IPS DF 6.9 (cell line): ENCODE measurements around the gene GPR89A.
"Not testable (repeated sequence)": the region's sequence is repeated elsewhere in the genome, so short reads cannot be mapped to it uniquely, and the experiment has no call there.

Source experiments
- DNase-seq: peaks from one replicate; pipeline ENCODE4 v3.0.0-alpha.2; 2013; ENCODE audit warnings: low read depth, low spot score
- H3K27ac ChIP-seq: one replicate; pipeline ENCODE4 v1.5.1; 2013; ENCODE audit warnings: low read length, control low read depth
- H3K27me3 ChIP-seq: 2 replicates; pipeline ENCODE4 v1.6.1; 2013; ENCODE audit warnings: mild to moderate bottlenecking, low read length; ENCODE audit not compliant: control insufficient read depth, insufficient read depth
- H3K36me3 ChIP-seq: 2 replicates; pipeline ENCODE4 v1.6.1; 2013; ENCODE audit warnings: low read length; ENCODE audit not compliant: control insufficient read depth, insufficient read depth
- H3K4me1 ChIP-seq: 2 replicates; pipeline ENCODE4 v1.6.1; 2013; ENCODE audit warnings: low read length; ENCODE audit not compliant: control insufficient read depth, insufficient read depth
- H3K4me3 ChIP-seq: 2 replicates; pipeline ENCODE4 v1.5.1; 2013; ENCODE audit warnings: mild to moderate bottlenecking, low read length
- H3K9me3 ChIP-seq: 2 replicates; pipeline ENCODE4 v1.6.1; 2013; ENCODE audit warnings: low read length, inconsistent platforms; ENCODE audit not compliant: control insufficient read depth, insufficient read depth
- WGBS: extraction: QIAGEN DNeasy Blood & Tissue Kit; methylation state at CpG from one replicate; pipeline ENCODE4 v1.1.7; 2013; ENCODE audit warnings: mixed read lengths, missing lambda C conversion rate; ENCODE audit not compliant: insufficient read length, insufficient coverage; 5-methylcytosine and 5-hydroxymethylcytosine counted together

GPR89A gene

GRCh38 chr1:145686078-145686477 is 78.3 kb downstream of the GPR89A start:
- not testable (repeated sequence) for H3K4me1 ChIP-seq, H3K36me3 ChIP-seq, DNase-seq, H3K27me3 ChIP-seq, H3K9me3 ChIP-seq, H3K4me3 ChIP-seq, H3K27ac ChIP-seq
- no CpG with 5 or more reads among the region's 1 CpG for WGBS

GRCh38 chr1:145688328-145688727 is 80.5 kb downstream of the GPR89A start:
- no CpG with 5 or more reads among the region's 4 CpGs for WGBS
- Histone ChIP-seq H3K9me3 (no peaks in the 10 kb centered on the region), H3K4me3 (no peak overlapping the region), H3K27ac (no peak overlapping the region), H3K4me1 (no peaks in the 10 kb centered on the region), H3K36me3 (no peaks in the 10 kb centered on the region), H3K27me3 (no peaks in the 10 kb centered on the region)
- no peak for DNase-seq

- no peaks in the 10 kb centered on the region for H3K4me1 ChIP-seq
- no CpG with 5 or more reads among the region's 6 CpGs for WGBS
- no peaks in the 10 kb centered on the region for H3K9me3 ChIP-seq
- no peak for DNase-seq
- H3K27ac ChIP-seq, result no peak overlapping the region
- H3K4me3 ChIP-seq, result no peak overlapping the region
- no peaks in the 10 kb centered on the region for H3K27me3 ChIP-seq
- H3K36me3 ChIP-seq, result no peaks in the 10 kb centered on the region
These were observed 81.1 kb downstream of the GPR89A start for GRCh38 chr1:145688924-145689323.

- Histone ChIP-seq H3K36me3 (no peaks in the 10 kb centered on the region), H3K4me1 (no peaks in the 10 kb centered on the region), H3K4me3 (no peak overlapping the region), H3K9me3 (no peaks in the 10 kb centered on the region), H3K27me3 (no peaks in the 10 kb centered on the region), H3K27ac (no peak overlapping the region)
- no peak for DNase-seq
- WGBS, result no CpG with 5 or more reads among the region's 6 CpGs
These were observed 82.1 kb downstream of the GPR89A start for GRCh38 chr1:145689922-145690321.

- H3K4me3 ChIP-seq, result no peak overlapping the region
- DNase-seq, result no peak
- no peaks in the 10 kb centered on the region for H3K9me3 ChIP-seq
- no peaks in the 10 kb centered on the region for H3K4me1 ChIP-seq
- no peaks in the 10 kb centered on the region for H3K27me3 ChIP-seq
- no peaks in the 10 kb centered on the region for H3K36me3 ChIP-seq
- H3K27ac ChIP-seq, result no peak overlapping the region
- WGBS, result no CpG with 5 or more reads among the region's 5 CpGs
These were observed 83.1 kb downstream of the GPR89A start for GRCh38 chr1:145690587-145691558.

GRCh38 chr1:145692785-145693443 is 85.1 kb downstream of the GPR89A start:
- WGBS, result no CpG with 5 or more reads among the region's 11 CpGs
- Histone ChIP-seq H3K4me3 (no peak overlapping the region), H3K36me3 (no peaks in the 10 kb centered on the region), H3K27me3 (no peaks in the 10 kb centered on the region), H3K27ac (no peak overlapping the region), H3K9me3 (no peaks in the 10 kb centered on the region), H3K4me1 (no peaks in the 10 kb centered on the region)
- no peak for DNase-seq

- no peak for DNase-seq
- no peaks in the 10 kb centered on the region for H3K36me3 ChIP-seq
- 0 out of 2 replicates have a peak, but pooled peaks cover 2% of the 10 kb centered on the region for H3K27me3 ChIP-seq
- no peak overlapping the region for H3K4me3 ChIP-seq
- H3K27ac ChIP-seq, result no peak overlapping the region
- no CpG with 5 or more reads among the region's 5 CpGs for WGBS
- H3K4me1 ChIP-seq, result no peaks in the 10 kb centered on the region
- no peaks in the 10 kb centered on the region for H3K9me3 ChIP-seq
These were observed 88.2 kb downstream of the GPR89A start for GRCh38 chr1:145695821-145696629.

GRCh38 chr1:145696630-145696960 is 88.8 kb downstream of the GPR89A start:
- no peak for DNase-seq
- no CpG with 5 or more reads among the region's 3 CpGs for WGBS
- H3K27me3 ChIP-seq, result 0 out of 2 replicates have a peak, but pooled peaks cover 2% of the 10 kb centered on the region
- no peaks in the 10 kb centered on the region for H3K36me3 ChIP-seq
- H3K4me1 ChIP-seq, result no peaks in the 10 kb centered on the region
- no peaks in the 10 kb centered on the region for H3K9me3 ChIP-seq
- H3K27ac ChIP-seq, result no peak overlapping the region
- no peak overlapping the region for H3K4me3 ChIP-seq

GRCh38 chr1:145701306-145701862 is 93.6 kb downstream of the GPR89A start:
- no peak for DNase-seq
- H3K4me1 ChIP-seq, result no peaks in the 10 kb centered on the region
- no peak overlapping the region for H3K4me3 ChIP-seq
- no peaks in the 10 kb centered on the region for H3K36me3 ChIP-seq
- no peaks in the 10 kb centered on the region for H3K9me3 ChIP-seq
- no peak overlapping the region for H3K27ac ChIP-seq
- WGBS, result no CpG with 5 or more reads among the region's 2 CpGs
- 0 out of 2 replicates have a peak, but pooled peaks cover 2% of the 10 kb centered on the region for H3K27me3 ChIP-seq

- no CpG with 5 or more reads among the region's 2 CpGs for WGBS
- Histone ChIP-seq H3K9me3 (no peaks in the 10 kb centered on the region), H3K27me3 (0 out of 2 replicates have a peak, but pooled peaks cover 2% of the 10 kb centered on the region), H3K4me3 (no peak overlapping the region), H3K4me1 (no peaks in the 10 kb centered on the region), H3K36me3 (no peaks in the 10 kb centered on the region), H3K27ac (no peak overlapping the region)
- no peak for DNase-seq
These were observed 94.3 kb downstream of the GPR89A start for GRCh38 chr1:145702052-145702451.
